Measurements from ENCODE around the gene ABCB8. TPM values are rescaled to one million over a fixed set of nuclear protein-coding genes. Genes with fewer than 3 reads are reported as not detected.

ABCB8 gene
- total and polyA plus RNA-seq, 9 of the 15 experiments (the other 6 are each of a cell fraction or from before 2014, with no cell fraction given), result 7.6 to 106 (median 36.3) TPM

- TF ChIP-seq ZNF444 (CRISPR knock-in tag; IDR thresholded peaks at IDR 0.05) (no peak), ZNF57 (CRISPR knock-in tag; IDR thresholded peaks at IDR 0.05) (no peak), SMAD3 (CRISPR knock-in tag; conservative IDR thresholded peaks at IDR 0.05) (no peak), ZNF274 (IDR thresholded peaks at IDR 0.05; ENCODE audit: borderline replicate concordance, low read depth, low read length) (no peak), DEAF1 (CRISPR knock-in tag; IDR thresholded peaks at IDR 0.05) (no peak), TFAP4 (CRISPR knock-in tag; IDR thresholded peaks at IDR 0.05; ENCODE audit: borderline replicate concordance) (peak; percentile 99), ATF7 (IDR thresholded peaks at IDR 0.05) (peak; percentile 97), ZFP30 (CRISPR knock-in tag; IDR thresholded peaks at IDR 0.05; ENCODE audit: borderline replicate concordance) (no peak), NFIX (CRISPR knock-in tag; IDR thresholded peaks at IDR 0.05; ENCODE audit: low read depth) (no peak), ZNF639 (CRISPR knock-in tag; conservative IDR thresholded peaks at IDR 0.05 in 1 of 2, IDR thresholded peaks at IDR 0.05 in 1 of 2) (peak in 1 of 2 experiments; percentile 98; a peak in 2 of 4 replicates), NRF1 (conservative IDR thresholded peaks at IDR 0.05 in 1 of 2, IDR thresholded peaks at IDR 0.05 in 1 of 2) (peak; percentile 90 to 92), ZNF24 (IDR thresholded peaks at IDR 0.05) (no peak), MTA3 (IDR thresholded peaks at IDR 0.05; ENCODE audit: borderline replicate concordance) (peak; percentile 91; the same call in 1 of the 2 replicates), HOMEZ (CRISPR knock-in tag; IDR thresholded peaks at IDR 0.05) (no peak), ZNF263 (CRISPR knock-in tag; IDR thresholded peaks at IDR 0.05; ENCODE audit: borderline replicate concordance) (no peak), ZBTB34 (CRISPR knock-in tag; IDR thresholded peaks at IDR 0.05) (no peak), ZNF239 (CRISPR knock-in tag; IDR thresholded peaks at IDR 0.05) (no peak), TAF15 (IDR thresholded peaks at IDR 0.05; ENCODE audit: low read depth, low read length) (no peak), BMI1 (IDR thresholded peaks at IDR 0.05; ENCODE audit: low read length) (no peak), PRPF4 (IDR thresholded peaks at IDR 0.05; ENCODE audit: insufficient read depth, low read depth, low read length, poor library complexity, severe bottlenecking) (no peak), MCM5 (IDR thresholded peaks at IDR 0.05; ENCODE audit: low read depth) (no peak)
Observed at GRCh38 chr7:151057989-151058780, 29.9 kb downstream of the ABCB8 start (continued).

Measured in K562 (cell line).